Gastroesophageal sphincter (tissue), 4 donors: ENCODE data around the gene MGARP. TPM values are rescaled to one million over a fixed set of nuclear protein-coding genes. Genes with fewer than 3 reads are reported as not detected.

Experiments
- ATAC-seq: fragments of 150-250 bp; one replicate; pipeline ENCODE4 v1.9.1; 2016; ENCODE audit warnings: mild to moderate bottlenecking, moderate library complexity
- H3K27ac ChIP-seq, 4 donors: fragments of 200-600 bp; sonication (generic) in 3 of 4; 1 replicate in 3 of 4; 2 replicates in 1 of 4; pipeline ENCODE4 v1.5.1; 2016 to 2019
- H3K27me3 ChIP-seq: fragments of 200-600 bp; sonication (generic); one replicate; pipeline ENCODE4 v1.5.1; 2019
- H3K36me3 ChIP-seq, 2 donors: fragments of 200-600 bp; sonication (generic); one replicate each; pipeline ENCODE4 v1.5.1; 2019; ENCODE audit warnings: control low read depth in 1 of 2
- H3K4me1 ChIP-seq, 3 donors: fragments of 200-600 bp; sonication (generic); 1 replicate in 2 of 3; 2 replicates in 1 of 3; pipeline ENCODE4 v1.5.1; 2016 to 2019; ENCODE audit warnings: control low read depth in 2 of 3
- H3K4me3 ChIP-seq, 2 donors: fragments of 200-600 bp; sonication (generic); one replicate each; pipeline ENCODE4 v1.5.1; 2019; ENCODE audit warnings: mild to moderate bottlenecking in 1 of 2, moderate library complexity in 1 of 2
- H3K9me3 ChIP-seq, 3 donors: fragments of 200-600 bp; sonication (generic); one replicate each; pipeline ENCODE4 v1.5.1; 2017 to 2019; ENCODE audit warnings: control low read depth in 2 of 3
- CTCF ChIP-seq, 4 experiments: fragments of 200-600 bp in 2 of 4; fragments of 450-650 bp in 2 of 4; sonication (generic) in 1 of 4; IDR thresholded peaks; one replicate each; pipeline ENCODE4 v1.5.1; 2017 to 2019; ENCODE audit warnings: antibody characterized with exemption in 4 of 4, mild to moderate bottlenecking in 2 of 4, moderate library complexity in 2 of 4
- EP300 ChIP-seq: sonication (generic); formaldehyde crosslinking; IDR thresholded peaks from one replicate; pipeline ENCODE4 v1.6.1; 2017; ENCODE audit warnings: antibody characterized with exemption, mild to moderate bottlenecking
- POLR2A ChIP-seq, 2 donors: fragments of 450-650 bp; IDR thresholded peaks; one replicate each; pipeline ENCODE4 v1.6.1; 2017; ENCODE audit warnings: antibody characterized with exemption in 2 of 2, mild to moderate bottlenecking in 2 of 2, moderate library complexity in 1 of 2
- POLR2AphosphoS5 ChIP-seq: sonication (generic); formaldehyde crosslinking; IDR thresholded peaks from one replicate; pipeline ENCODE4 v1.6.1; 2017; ENCODE audit warnings: antibody characterized with exemption
- WGBS, 2 donors: methylation state at CpG; one replicate each; pipeline ENCODE4 v1.1.5; 2018; ENCODE audit warnings: low coverage in 1 of 2; 5-methylcytosine and 5-hydroxymethylcytosine counted together
- total RNA-seq, 4 donors: library from RNA; depleted of rRNA; stranded (reverse); fragments of >200 nt; gene quantifications; one replicate each; pipeline ENCODE4 v1.1.0, GENCODE V29; 2016

The MGARP gene
- total RNA-seq, 4 donors from 2014 or later: 0.94 to 6.5 (median 1.7) TPM

- ATAC-seq: no peak
- H3K9me3 ChIP-seq: no peaks in the 10 kb centered on the region
- no peak overlapping the region for H3K27ac ChIP-seq
- H3K4me1 ChIP-seq: peaks cover 0 to 60% (median 8%) of the 10 kb centered on the region in 3 donors
- no peaks in the 10 kb centered on the region for H3K27me3 ChIP-seq
- TF ChIP-seq EP300: no peak
- TF ChIP-seq POLR2AphosphoS5: no peak
- WGBS, 2 donors: 81 to 92% methylated on average over 2 of the region's 3 CpGs
- no peak overlapping the region for H3K4me3 ChIP-seq
- H3K36me3 ChIP-seq: no peaks in the 10 kb centered on the region
Observed at GRCh38 chr4:139312552-139313332, 32.7 kb upstream of the MGARP start.

GRCh38 chr4:139311909-139312308 lies 31.9 kb upstream of the MGARP start:
- Histone ChIP-seq H3K4me1 (peaks cover 0 to 60% (median 8%) of the 10 kb centered on the region in 3 donors), H3K27me3 (no peaks in the 10 kb centered on the region), H3K36me3 (no peaks in the 10 kb centered on the region), H3K27ac (no peak overlapping the region), H3K4me3 (no peak overlapping the region), H3K9me3 (no peaks in the 10 kb centered on the region)
- no peak for ATAC-seq
- 74 to 75% methylated on average over 3 of the region's 3 CpGs for WGBS, 2 donors
- no peak for TF ChIP-seq EP300
- TF ChIP-seq POLR2AphosphoS5: no peak
- TF ChIP-seq CTCF (IDR thresholded peaks at IDR 0.05): no peak
- no peak for TF ChIP-seq POLR2A (IDR thresholded peaks at IDR 0.05)

- Histone ChIP-seq H3K36me3 (peaks cover 0 to 4% of the 10 kb centered on the region in 2 donors), H3K27me3 (no peaks in the 10 kb centered on the region), H3K9me3 (no peaks in the 10 kb centered on the region), H3K27ac (no peak overlapping the region), H3K4me1 (peaks cover 0 to 67% (median 8%) of the 10 kb centered on the region in 3 donors), H3K4me3 (no peak overlapping the region)
- WGBS, 2 donors: 92 to 97% methylated on average over 2 of the region's 2 CpGs
- no peak for ATAC-seq
- no peak for TF ChIP-seq EP300
- no peak for TF ChIP-seq POLR2A (IDR thresholded peaks at IDR 0.05)
- no peak for TF ChIP-seq POLR2AphosphoS5
- no peak for TF ChIP-seq CTCF (IDR thresholded peaks at IDR 0.05)
Observed at GRCh38 chr4:139304920-139305319, 24.9 kb upstream of the MGARP start.

- peak; percentile 41 for ATAC-seq
- WGBS, 2 donors: 0% methylated on average over 5 to 10 of the region's 46 CpGs
- TF ChIP-seq POLR2A (IDR thresholded peaks at IDR 0.05) (no peak), CTCF (IDR thresholded peaks at IDR 0.05) (peak in 2 of 4 experiments; percentile 30 to 41), EP300 (no peak), POLR2AphosphoS5 (peak; percentile 22)
- Histone ChIP-seq H3K27ac (peak within 1 kb of the TSS; percentile 78 to 94 (median 92)), H3K9me3 (no peaks in the 10 kb centered on the region), H3K27me3 (no peaks in the 10 kb centered on the region), H3K4me1 (peaks cover 0 to 81% (median 10%) of the 10 kb centered on the region in 3 donors), H3K36me3 (peaks cover 0 to 4% of the 10 kb centered on the region in 2 donors), H3K4me3 (peak within 1 kb of the TSS; percentile 90 to 98)
Observed at GRCh38 chr4:139301821-139302611, 22.0 kb upstream of the MGARP start, which contains the start of gene NDUFC1. Gene NDUFC1, minus strand, starts transcription at chr4:139302477. Its CDS starts 6,679 bp downstream, at chr4:139295798.

GRCh38 chr4:139301113-139301820 lies 21.2 kb upstream of the MGARP start, which contains the start of gene NAA15:
Gene NAA15, plus strand, starts transcription at chr4:139301505. Its CDS starts 273 bp downstream, at chr4:139301778.
- TF ChIP-seq POLR2AphosphoS5 (peak; percentile 83), EP300 (no peak), POLR2A (IDR thresholded peaks at IDR 0.05) (peak; percentile 69 to 71)
- WGBS, 2 donors: 0% methylated on average over 4 to 24 of the region's 61 CpGs
- peaks cover 0 to 81% (median 12%) of the 10 kb centered on the region in 3 donors for H3K4me1 ChIP-seq

More at GRCh38 chr4:139301113-139301820, 21.2 kb upstream of the MGARP start, which contains the start of gene NAA15:
- H3K36me3 ChIP-seq: peaks cover 0 to 4% of the 10 kb centered on the region in 2 donors
- H3K4me3 ChIP-seq: peak within 1 kb of the TSS; percentile 90 to 98
- no peaks in the 10 kb centered on the region for H3K9me3 ChIP-seq
- H3K27me3 ChIP-seq: no peaks in the 10 kb centered on the region
- H3K27ac ChIP-seq: peak within 1 kb of the TSS; percentile 92 to 95 (median 94)
- ATAC-seq: peak; percentile 98
